GM18517 (cell line): Measurements from ENCODE around the gene NT5E.

Experiments used
- ATAC-seq: cut with Tn5 transposase; IDR thresholded peaks from one replicate; pipeline ENCODE4 v1.9.1; 2021; ENCODE audit warnings: mild to moderate bottlenecking, moderate library complexity; ENCODE audit not compliant: unreplicated experiment

NT5E gene

DNA sequence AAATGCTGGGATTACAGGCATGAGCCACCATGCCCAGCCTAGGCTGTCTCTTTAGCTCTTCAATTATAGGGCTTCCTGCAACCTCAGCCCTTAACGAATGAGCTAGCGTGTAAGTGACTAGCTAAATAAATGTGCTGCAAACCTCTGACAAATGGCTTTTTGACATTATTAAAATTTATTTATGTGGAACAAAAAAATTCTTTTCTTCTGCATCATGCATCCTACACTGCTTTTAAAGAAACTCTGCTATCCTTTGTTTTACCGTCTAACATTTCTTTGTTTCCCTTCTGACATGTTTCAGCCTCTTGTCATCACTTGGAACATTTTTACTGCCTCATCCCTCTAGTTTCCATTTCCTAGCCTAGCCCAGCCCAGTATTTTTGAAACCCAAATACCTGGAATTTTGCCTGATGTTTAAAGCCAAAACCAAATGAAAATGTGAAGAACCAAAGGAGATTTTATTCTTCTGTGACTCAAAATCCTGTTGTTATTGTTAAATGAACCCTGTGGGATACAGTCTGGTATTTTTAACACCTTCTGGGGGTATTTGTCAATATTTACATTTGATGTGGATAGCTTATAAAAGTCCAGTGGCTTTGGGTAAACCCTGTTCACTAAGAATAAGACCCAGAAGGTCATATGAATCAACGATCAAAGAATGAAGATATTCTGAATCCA lies 9.5 kb downstream of the NT5E start:
- ATAC-seq, result no peak

DNA sequence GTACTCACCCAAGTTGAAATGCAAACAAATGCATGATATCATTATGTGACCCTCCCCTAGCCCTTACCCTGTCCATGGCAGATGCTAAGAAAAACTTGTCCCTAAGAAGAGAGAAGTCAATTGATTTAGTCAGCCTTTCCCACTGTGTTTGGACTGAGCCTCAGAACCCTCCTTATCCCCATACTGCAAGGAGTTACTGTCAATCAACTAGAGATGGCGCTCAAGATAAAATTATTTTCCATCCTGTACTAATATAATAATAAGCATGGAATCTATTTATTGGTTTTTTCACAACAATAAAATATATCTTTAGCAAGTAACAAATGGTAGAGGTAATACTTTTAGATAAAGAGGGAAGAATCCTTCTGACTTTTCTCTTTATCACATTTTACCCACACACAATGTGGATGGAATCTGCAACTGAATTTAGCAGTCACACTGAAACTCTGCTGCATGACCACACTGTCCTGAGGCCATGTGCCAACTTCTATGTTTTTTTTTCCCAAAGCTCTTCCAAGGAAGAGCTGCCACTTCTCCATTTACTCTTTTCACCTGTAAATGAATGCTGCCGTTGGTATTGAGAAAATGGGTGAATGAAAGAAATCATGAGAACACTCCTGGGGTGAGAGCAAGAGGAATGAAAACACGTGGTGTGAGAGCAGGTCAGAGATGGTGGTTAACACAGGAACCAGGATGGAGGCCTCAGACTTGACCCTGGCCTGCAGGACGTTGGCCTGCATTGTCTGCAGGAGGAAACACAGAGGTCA lies 10.5 kb downstream of the NT5E start:
- peak; percentile 30 for ATAC-seq

- peak; percentile 85 for ATAC-seq
Measured at GRCh38 chr6:85460921-85461797, 11.3 kb downstream of the NT5E start.

DNA sequence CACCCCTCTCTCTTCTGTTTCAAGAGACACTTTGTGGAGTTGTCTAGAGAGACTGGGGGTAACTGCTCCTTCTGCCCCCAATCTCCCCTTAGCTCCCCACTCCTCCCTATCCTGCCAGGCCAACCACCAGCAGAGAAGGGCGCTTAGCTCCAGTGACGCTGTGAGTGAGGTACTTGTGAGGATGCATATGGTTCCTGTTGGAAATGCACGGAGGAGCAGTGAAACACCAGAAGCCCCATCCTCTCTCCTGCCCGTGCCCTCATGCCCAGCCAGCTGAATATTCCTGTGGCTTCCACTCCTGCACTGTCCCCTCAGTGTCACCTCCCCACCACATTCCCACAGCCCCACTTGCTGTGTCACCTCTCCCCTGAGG lies 11.9 kb downstream of the NT5E start:
- no peak for ATAC-seq

DNA sequence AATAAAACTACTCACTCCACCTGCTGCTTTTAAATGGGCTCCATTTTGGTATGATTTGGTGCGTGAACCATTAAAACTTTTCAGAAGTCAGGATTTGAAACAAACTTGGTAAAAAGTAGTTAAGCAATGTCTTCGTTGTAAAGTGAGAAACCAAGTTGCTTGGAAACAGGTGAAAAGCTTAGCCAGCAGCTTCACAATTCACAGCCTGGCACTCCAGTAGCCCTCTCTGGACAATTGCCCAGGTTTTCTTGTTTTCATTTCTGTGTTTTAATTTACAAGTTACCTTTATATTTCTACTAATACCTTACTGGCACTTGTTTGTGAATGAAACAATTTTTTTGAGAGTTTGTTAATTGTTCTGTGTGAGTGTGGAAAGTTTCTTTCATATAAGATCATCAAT lies 12.8 kb downstream of the NT5E start:
- no peak for ATAC-seq

GRCh38 chr6:85463621-85464259 lies 13.9 kb downstream of the NT5E start:
- ATAC-seq, result no peak

DNA sequence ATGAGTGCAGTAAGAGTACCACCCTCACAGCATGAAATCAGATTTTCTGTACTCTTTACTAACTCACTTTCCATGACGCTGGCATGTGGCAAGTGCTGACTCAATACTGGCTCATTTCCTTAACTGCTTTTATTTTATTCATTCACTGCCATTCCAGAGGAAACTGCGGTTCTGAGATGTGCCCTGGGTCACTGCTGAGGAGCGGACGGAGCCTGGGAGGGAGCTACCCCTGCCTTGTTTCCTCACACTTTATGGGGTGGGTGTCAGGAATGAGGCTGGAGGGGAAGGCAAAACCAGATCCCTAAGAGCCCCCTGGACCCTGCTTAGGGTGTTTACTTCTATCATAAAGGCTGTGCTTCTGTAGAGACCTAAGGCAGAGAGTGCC lies 14.4 kb downstream of the NT5E start:
- no peak for ATAC-seq

GRCh38 chr6:85464722-85465150 lies 14.9 kb downstream of the NT5E start:
- no peak for ATAC-seq

DNA sequence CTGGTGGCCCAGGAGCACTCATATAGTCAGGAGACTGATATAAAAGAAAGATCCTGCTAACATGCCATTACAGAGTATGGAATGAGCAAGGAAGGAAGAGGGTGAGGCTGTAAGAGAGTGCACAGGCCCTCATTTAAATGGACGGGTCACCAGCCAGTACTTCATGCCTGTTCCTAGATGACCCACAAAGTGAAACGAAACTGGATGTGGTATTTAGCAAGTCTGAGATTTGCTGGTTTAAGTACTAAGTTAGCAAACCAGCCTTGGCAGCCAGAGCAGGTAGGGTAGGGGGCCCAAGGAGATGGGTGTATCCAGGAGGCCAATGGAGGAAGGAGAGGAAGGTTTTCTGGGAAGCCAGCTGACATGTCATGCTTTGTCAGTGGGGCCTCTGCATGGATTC lies 15.9 kb downstream of the NT5E start:
- peak; percentile 37 for ATAC-seq

- ATAC-seq, result no peak
Measured at GRCh38 chr6:85468326-85468725, 18.4 kb downstream of the NT5E start.

- ATAC-seq, result no peak
Measured at GRCh38 chr6:85469276-85470022, 19.6 kb downstream of the NT5E start.

- no peak for ATAC-seq
Measured at GRCh38 chr6:85470023-85470410, 20.1 kb downstream of the NT5E start.

DNA sequence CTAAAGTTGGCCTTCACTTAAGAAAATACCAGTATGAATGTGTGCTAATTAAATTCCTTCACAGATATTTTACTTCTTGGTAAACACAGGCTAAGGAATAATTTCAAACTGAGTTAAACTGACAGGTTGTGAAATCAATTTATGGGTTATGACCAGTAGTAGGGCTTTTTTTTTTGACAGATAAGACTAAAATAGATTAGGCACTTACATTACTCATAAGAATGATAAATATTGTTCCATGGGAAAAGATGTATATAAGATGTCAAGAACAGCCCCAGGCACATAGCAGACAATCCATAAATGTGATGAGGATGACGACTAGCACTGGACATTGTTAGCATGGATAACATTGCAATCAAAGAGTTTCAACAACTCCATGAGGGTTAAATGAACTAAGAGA lies 22.9 kb downstream of the NT5E start:
- ATAC-seq, result no peak

GRCh38 chr6:85473748-85474147 lies 23.9 kb downstream of the NT5E start:
- ATAC-seq, result no peak

- ATAC-seq, result no peak
Measured at GRCh38 chr6:85476532-85476931, 26.6 kb downstream of the NT5E start.

GRCh38 chr6:85479208-85479607 lies 29.3 kb downstream of the NT5E start:
- ATAC-seq, result no peak

GRCh38 chr6:85482206-85482904 lies 32.5 kb downstream of the NT5E start:
- no peak for ATAC-seq

DNA sequence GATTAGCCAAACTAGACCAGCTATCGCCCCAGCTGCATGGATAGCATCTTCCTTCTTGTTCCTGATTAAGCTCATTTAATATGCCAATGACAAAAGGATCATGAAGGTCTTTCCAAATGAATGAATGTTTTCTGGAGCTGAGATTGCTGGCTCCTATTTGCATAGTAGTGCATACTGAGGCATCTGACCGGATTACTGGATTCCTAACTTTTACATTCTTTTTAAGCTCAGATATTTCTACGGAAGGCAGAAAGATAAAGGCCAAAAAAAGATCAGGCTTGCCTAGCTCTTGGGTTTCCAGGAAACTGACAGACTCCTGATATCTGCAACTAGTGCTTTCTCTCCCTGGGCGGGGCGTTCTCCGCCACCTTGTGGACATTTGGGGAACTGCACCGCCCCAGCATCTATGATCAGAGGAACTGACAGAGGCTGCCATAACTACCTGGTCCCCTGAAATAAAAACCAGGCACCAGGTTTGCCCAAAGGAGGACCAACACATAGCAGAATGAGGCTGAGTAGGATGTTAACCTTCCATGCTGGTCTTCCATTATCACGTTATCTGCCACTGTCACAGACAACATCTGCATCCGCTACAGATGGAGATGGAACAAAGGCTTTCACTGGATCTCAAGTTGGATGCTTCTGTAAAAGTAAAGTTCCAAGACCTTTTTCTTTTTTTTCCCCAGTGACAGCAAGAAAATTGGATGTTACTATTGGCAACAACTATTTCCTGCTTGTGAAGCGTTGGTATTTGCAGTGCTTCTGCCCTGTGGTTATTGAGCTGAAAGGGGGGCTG lies 33.2 kb downstream of the NT5E start:
- ATAC-seq, result peak; percentile 81

GRCh38 chr6:85483846-85484245 lies 34.0 kb downstream of the NT5E start:
- no peak for ATAC-seq
